ENCODE data around the gene CILP. TPM values are rescaled to one million over a fixed set of nuclear protein-coding genes. Genes with fewer than 3 reads are reported as not detected.

Gene CILP, protein sequence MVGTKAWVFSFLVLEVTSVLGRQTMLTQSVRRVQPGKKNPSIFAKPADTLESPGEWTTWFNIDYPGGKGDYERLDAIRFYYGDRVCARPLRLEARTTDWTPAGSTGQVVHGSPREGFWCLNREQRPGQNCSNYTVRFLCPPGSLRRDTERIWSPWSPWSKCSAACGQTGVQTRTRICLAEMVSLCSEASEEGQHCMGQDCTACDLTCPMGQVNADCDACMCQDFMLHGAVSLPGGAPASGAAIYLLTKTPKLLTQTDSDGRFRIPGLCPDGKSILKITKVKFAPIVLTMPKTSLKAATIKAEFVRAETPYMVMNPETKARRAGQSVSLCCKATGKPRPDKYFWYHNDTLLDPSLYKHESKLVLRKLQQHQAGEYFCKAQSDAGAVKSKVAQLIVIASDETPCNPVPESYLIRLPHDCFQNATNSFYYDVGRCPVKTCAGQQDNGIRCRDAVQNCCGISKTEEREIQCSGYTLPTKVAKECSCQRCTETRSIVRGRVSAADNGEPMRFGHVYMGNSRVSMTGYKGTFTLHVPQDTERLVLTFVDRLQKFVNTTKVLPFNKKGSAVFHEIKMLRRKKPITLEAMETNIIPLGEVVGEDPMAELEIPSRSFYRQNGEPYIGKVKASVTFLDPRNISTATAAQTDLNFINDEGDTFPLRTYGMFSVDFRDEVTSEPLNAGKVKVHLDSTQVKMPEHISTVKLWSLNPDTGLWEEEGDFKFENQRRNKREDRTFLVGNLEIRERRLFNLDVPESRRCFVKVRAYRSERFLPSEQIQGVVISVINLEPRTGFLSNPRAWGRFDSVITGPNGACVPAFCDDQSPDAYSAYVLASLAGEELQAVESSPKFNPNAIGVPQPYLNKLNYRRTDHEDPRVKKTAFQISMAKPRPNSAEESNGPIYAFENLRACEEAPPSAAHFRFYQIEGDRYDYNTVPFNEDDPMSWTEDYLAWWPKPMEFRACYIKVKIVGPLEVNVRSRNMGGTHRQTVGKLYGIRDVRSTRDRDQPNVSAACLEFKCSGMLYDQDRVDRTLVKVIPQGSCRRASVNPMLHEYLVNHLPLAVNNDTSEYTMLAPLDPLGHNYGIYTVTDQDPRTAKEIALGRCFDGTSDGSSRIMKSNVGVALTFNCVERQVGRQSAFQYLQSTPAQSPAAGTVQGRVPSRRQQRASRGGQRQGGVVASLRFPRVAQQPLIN
- 0.07 to 0.09 TPM (median 0.08 TPM) in 5 replicates for total RNA-seq (2022; extraction: Qiagen RNA extraction; ENCODE audit: low read depth)

DNA sequence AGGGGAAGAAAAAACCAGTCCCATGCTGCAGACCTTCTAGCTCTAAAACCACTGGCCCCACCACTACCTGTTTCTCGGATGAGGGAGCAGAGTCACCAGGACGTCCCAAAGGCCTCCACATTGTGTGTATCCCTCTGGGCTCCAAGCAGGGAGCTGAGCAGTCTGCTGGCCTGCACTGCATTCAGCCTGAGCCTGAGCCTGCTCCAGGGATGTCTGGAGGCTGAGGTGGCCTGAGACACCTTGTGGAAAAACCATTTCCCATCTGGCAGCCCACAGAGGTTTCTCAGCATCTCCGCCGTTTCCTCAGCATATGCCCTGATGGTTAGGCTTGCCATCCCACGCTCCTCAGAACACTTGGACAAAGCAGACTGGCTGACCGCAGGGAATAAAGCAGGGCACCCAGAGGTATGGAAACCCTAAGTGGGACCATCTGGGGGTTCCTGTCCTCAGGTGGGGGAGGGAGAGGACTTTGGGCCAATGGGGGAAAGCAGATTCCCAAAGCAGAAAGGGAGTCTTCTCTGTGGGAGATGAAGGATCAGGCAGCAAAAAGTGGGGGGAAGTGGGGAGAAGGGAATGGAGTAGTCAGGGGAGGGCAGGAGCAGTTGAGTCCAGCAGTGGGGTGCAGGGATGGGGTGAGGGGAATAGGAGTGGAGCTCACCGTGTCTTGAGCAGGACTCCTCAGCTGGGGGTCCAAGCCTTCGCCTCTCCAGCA lies at the start of gene CILP:
CILP (minus strand) TSS at position 704 of the 712 bp plus-strand sequence. CDS start 1,718 bp downstream, outside the sequence.

GRCh38 chr15:65184868-65185717 lies 26.2 kb downstream of the CILP start, which contains the start of gene CLPX:
Gene CLPX, minus strand, starts transcription at chr15:65185342. Its CDS starts 189 bp downstream, at chr15:65185153.

Other genes starting within 250 kb of the CILP start
- gene SPG21, start 221.6 kb downstream of the CILP start, total RNA-seq (2022; extraction: Qiagen RNA extraction; ENCODE audit: low read depth) = 114 to 131 TPM (median 120 TPM) in 5 replicates
- gene MTFMT, start 181.8 kb downstream of the CILP start, total RNA-seq (2022; extraction: Qiagen RNA extraction; ENCODE audit: low read depth) = 22.3 to 33.7 TPM (median 26.3 TPM) in 5 replicates
- gene SLC51B, start 166.1 kb downstream of the CILP start, total RNA-seq (2022; extraction: Qiagen RNA extraction; ENCODE audit: low read depth) = 13.1 to 18.9 TPM (median 15.7 TPM) in 5 replicates
- gene RASL12, start 143.5 kb downstream of the CILP start, total RNA-seq (2022; extraction: Qiagen RNA extraction; ENCODE audit: low read depth) = 0.08 to 0.19 TPM (median 0.15 TPM) in 5 replicates
- gene KBTBD13, start 134.7 kb downstream of the CILP start, total RNA-seq (2022; extraction: Qiagen RNA extraction; ENCODE audit: low read depth) = not detected in 5 replicates
- gene UBAP1L, start 96.3 kb downstream of the CILP start, total RNA-seq (2022; extraction: Qiagen RNA extraction; ENCODE audit: low read depth) = 0.29 to 1.3 TPM (median 0.88 TPM) in 5 replicates
- gene PDCD7, start 77.7 kb downstream of the CILP start, total RNA-seq (2022; extraction: Qiagen RNA extraction; ENCODE audit: low read depth) = 22.0 to 29.0 TPM (median 28.4 TPM) in 5 replicates
- gene CLPX, start 26.1 kb downstream of the CILP start, total RNA-seq (2022; extraction: Qiagen RNA extraction; ENCODE audit: low read depth) = 42.7 to 63.1 TPM (median 53.0 TPM) in 5 replicates
- 9.2 to 10.9 TPM (median 10.3 TPM) in 5 replicates for gene PARP16, start 75.4 kb upstream of the CILP start, total RNA-seq (2022; extraction: Qiagen RNA extraction; ENCODE audit: low read depth)
- not detected in 5 replicates for gene RNU5A-1, start 84.6 kb upstream of the CILP start, total RNA-seq (2022; extraction: Qiagen RNA extraction; ENCODE audit: low read depth)
- gene RNU5B-1, start 93.2 kb upstream of the CILP start, total RNA-seq (2022; extraction: Qiagen RNA extraction; ENCODE audit: low read depth) = not detected in 5 replicates
- gene IGDCC3, start 166.5 kb upstream of the CILP start, total RNA-seq (2022; extraction: Qiagen RNA extraction; ENCODE audit: low read depth) = 0.12 to 0.19 TPM (median 0.13 TPM) in 3 of 5 replicates, not detected in the others
- 1.5 to 2.7 TPM (median 2.4 TPM) in 5 replicates for gene IGDCC4, start 211.5 kb upstream of the CILP start, total RNA-seq (2022; extraction: Qiagen RNA extraction; ENCODE audit: low read depth)